ENCODE data around the gene DNTTIP2. TPM values are rescaled to one million over a fixed set of nuclear protein-coding genes. Genes with fewer than 3 reads are reported as not detected.
A peak's percentile ranks its signal among the peaks of the same experiment; 100 is the strongest.
"Not testable (repeated sequence)": the region's sequence is repeated elsewhere in the genome, so short reads cannot be mapped to it uniquely, and the experiment has no call there.

DNTTIP2 gene
- total RNA-seq, 1 donor from 2014 or later = 47.1 TPM

DNA sequence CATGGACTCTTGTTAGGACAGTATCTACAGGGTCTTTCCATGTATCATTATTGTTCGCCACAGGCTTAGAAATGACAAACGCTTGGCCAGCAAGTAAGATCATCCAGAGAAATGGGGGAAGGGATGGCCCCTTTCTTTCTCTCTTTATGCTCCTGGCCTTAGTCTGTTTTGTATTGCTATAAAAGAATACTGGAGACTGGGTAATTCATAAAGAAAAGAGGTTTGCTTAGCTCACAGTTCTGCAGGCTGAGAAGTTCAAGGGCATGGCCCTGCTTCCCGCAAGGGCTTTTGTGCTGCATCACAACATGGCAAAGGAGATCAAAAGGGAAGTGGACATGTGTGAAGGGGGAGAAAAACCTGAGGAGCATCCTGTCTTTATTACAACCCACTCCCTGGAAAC is 41.0 kb downstream of the DNTTIP2 start:
- Mint-ChIP-seq H3K36me3 (peaks cover 41% of the 10 kb centered on the region), H3K4me3 (no peak overlapping the region), H3K4me1 (ENCODE audit: unreplicated experiment) (peaks cover 17% of the 10 kb centered on the region), H3K9me3 (peaks cover 24% of the 10 kb centered on the region), H3K27ac (no peak overlapping the region), H3K27me3 (no peaks in the 10 kb centered on the region)
- TF ChIP-seq CTCF (conservative IDR thresholded peaks at IDR 0.05) = no peak
- no peak for DNase-seq (ENCODE audit: extremely low spot score, unreplicated experiment)

DNA sequence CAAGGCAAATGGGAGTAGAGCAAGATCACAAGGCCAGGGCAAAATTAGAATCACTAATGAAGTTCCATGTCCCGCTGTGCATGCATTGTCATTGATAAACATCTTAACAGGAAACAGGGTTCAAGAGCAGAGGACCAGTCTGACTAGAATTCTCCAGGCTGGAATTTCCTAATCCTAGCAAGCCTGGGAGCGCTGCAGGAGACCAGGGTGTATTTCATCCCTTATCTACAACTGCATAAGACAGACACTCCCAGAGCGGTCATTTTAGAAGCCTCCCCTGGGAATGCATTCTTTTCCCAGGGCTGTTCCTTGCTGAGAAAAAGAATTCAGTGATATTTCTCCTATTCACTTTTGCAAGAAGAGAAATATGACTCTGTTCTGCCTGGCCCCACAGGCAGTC is 45.7 kb downstream of the DNTTIP2 start:
- peaks cover 10% of the 10 kb centered on the region for H3K4me1 Mint-ChIP-seq (ENCODE audit: unreplicated experiment)
- not testable (repeated sequence) for H3K27ac Mint-ChIP-seq; DNase-seq (ENCODE audit: extremely low spot score, unreplicated experiment); H3K4me3 Mint-ChIP-seq; H3K27me3 Mint-ChIP-seq
- H3K36me3 Mint-ChIP-seq = peaks cover 45% of the 10 kb centered on the region
- peaks cover 31% of the 10 kb centered on the region for H3K9me3 Mint-ChIP-seq

- H3K9me3 Mint-ChIP-seq = peaks cover 9% of the 10 kb centered on the region
- TF ChIP-seq CTCF (conservative IDR thresholded peaks at IDR 0.05) = no peak
- no peaks in the 10 kb centered on the region for H3K27me3 Mint-ChIP-seq
- peak overlapping the region; percentile 76 for H3K4me3 Mint-ChIP-seq
- no peak for DNase-seq (ENCODE audit: extremely low spot score, unreplicated experiment)
- H3K36me3 Mint-ChIP-seq = peaks cover 17% of the 10 kb centered on the region
- H3K4me1 Mint-ChIP-seq (ENCODE audit: unreplicated experiment) = peaks cover 24% of the 10 kb centered on the region
- H3K27ac Mint-ChIP-seq = peak overlapping the region; percentile 98
Measured at GRCh38 chr1:93829061-93829460, 49.9 kb downstream of the DNTTIP2 start.

DNA sequence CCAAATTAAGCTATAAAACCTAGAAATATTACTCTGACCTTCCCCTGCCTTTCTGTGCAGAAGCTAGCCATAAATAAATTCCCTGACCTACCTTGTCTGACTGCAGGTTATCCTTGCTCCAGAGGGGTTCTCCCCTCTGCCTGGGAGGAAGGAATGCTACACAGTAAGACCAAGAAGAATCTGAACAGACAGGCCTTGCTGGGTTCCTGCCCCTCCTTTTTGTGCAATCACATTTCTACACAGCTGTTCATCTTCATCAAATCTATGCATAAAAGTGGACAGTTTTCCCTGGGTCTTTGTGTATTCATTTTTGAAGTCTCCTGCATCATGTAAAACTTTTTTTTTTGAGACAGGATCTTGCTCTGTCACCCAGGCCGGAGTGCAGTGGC is 50.6 kb downstream of the DNTTIP2 start:
- Mint-ChIP-seq H3K4me1 (ENCODE audit: unreplicated experiment) (peaks cover 24% of the 10 kb centered on the region), H3K36me3 (peaks cover 15% of the 10 kb centered on the region), H3K27ac (peak overlapping the region; percentile 98), H3K27me3 (no peaks in the 10 kb centered on the region), H3K4me3 (peak overlapping the region; percentile 76), H3K9me3 (peaks cover 7% of the 10 kb centered on the region)
- no peak for TF ChIP-seq CTCF (conservative IDR thresholded peaks at IDR 0.05)
- no peak for DNase-seq (ENCODE audit: extremely low spot score, unreplicated experiment)

DNA sequence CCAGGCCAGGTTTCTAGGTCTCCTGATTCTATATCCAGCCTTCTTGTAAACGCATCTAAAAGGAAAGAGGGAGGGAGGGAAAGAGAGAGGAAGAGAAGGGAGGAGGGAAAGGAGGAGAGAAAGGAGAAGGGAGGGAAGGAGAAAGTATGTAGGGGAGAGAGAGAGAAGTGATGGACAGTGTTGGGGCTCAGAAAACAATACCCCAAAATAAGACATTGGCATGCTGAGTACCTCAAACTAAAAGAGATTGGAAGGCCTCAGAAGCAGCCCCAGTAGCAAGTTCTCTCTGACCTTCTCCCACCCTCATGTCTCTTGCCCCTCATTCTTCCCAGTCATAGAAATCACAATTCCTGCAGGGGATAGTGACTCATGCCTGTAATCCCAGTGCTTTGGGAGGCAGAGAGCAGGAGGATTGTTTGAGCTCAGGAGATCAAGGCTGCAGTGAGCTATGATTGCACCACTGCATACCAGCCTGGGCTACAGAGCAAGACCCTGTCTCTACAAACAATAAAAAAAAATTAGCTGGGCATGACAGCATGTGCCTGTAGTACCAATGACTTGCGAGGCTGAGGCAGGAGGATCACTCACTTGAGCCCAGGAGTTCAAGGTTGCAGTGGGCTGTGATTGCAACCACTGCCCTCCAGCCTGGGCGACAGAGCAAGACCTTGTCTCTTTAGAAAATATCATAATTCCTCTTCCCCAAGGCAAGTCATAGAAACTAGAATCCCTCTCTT is 51.2 kb downstream of the DNTTIP2 start:
- H3K27me3 Mint-ChIP-seq = no peaks in the 10 kb centered on the region
- no peak for TF ChIP-seq CTCF (conservative IDR thresholded peaks at IDR 0.05)
- peaks cover 15% of the 10 kb centered on the region for H3K36me3 Mint-ChIP-seq
- no peak for DNase-seq (ENCODE audit: extremely low spot score, unreplicated experiment)
- peak overlapping the region; percentile 98 for H3K27ac Mint-ChIP-seq
- peaks cover 24% of the 10 kb centered on the region for H3K4me1 Mint-ChIP-seq (ENCODE audit: unreplicated experiment)
- peaks cover 7% of the 10 kb centered on the region for H3K9me3 Mint-ChIP-seq
- peak overlapping the region; percentile 76 for H3K4me3 Mint-ChIP-seq

GRCh38 chr1:93827128-93827527 is 51.9 kb downstream of the DNTTIP2 start:
- Mint-ChIP-seq H3K4me1 (ENCODE audit: unreplicated experiment) (peaks cover 24% of the 10 kb centered on the region), H3K27me3 (no peaks in the 10 kb centered on the region), H3K36me3 (peaks cover 15% of the 10 kb centered on the region), H3K27ac (peak overlapping the region; percentile 98), H3K9me3 (peaks cover 7% of the 10 kb centered on the region), H3K4me3 (peak overlapping the region; percentile 31)
- no peak for TF ChIP-seq CTCF (conservative IDR thresholded peaks at IDR 0.05)
- no peak for DNase-seq (ENCODE audit: extremely low spot score, unreplicated experiment)
